H1 (cell line): Measurements from ENCODE around the gene SIGLEC7. TPM values are rescaled to one million over a fixed set of nuclear protein-coding genes. Genes with fewer than 3 reads are reported as not detected.
A peak's percentile ranks its signal among the peaks of the same experiment; 100 is the strongest.

Experiments
- BACH1 ChIP-seq: IDR thresholded peaks from 2 replicates; pipeline ENCODE4 v1.6.1; 2012; ENCODE audit warnings: low read length, improper control_type of control experiment
- BRCA1 ChIP-seq: IDR thresholded peaks from 2 replicates; pipeline ENCODE4 v1.6.1; 2012; ENCODE audit warnings: low read depth, low read length, improper control_type of control experiment
- CEBPB ChIP-seq: IDR thresholded peaks from 2 replicates; pipeline ENCODE4 v1.6.1; 2012; ENCODE audit warnings: low read depth, low read length
- KDM1A ChIP-seq: fragments of 200-600, 300-600 bp; sonication (generic); IDR thresholded peaks from 2 replicates; pipeline ENCODE4 v1.7.1; 2016; ENCODE audit warnings: mild to moderate bottlenecking, low read length, borderline replicate concordance
- MAFK ChIP-seq: IDR thresholded peaks from 2 replicates; pipeline ENCODE4 v1.6.1; 2012; ENCODE audit warnings: low read depth, mild to moderate bottlenecking, improper control_type of control experiment, low read length
- NRF1 ChIP-seq: IDR thresholded peaks from 2 replicates; pipeline ENCODE4 v1.6.1; 2011; ENCODE audit warnings: mild to moderate bottlenecking, low read depth, low read length, improper control_type of control experiment
- PHF8 ChIP-seq: fragments of 200-600 bp; sonication (generic); conservative IDR thresholded peaks from 2 replicates; pipeline ENCODE4 v1.7.1; 2012; ENCODE audit warnings: low read depth, mild to moderate bottlenecking, inconsistent platforms, low read length, moderate library complexity
- SAP30 ChIP-seq: fragments of 300-600 bp; sonication (generic); IDR thresholded peaks from 2 replicates; pipeline ENCODE4 v1.7.1; 2012; ENCODE audit warnings: low read length, moderate library complexity, mild to moderate bottlenecking, inconsistent platforms; ENCODE audit not compliant: insufficient read depth, insufficient replicate concordance
- SIN3A ChIP-seq, 2 experiments: IDR thresholded peaks in 1 of 2; conservative IDR thresholded peaks in 1 of 2; 2 replicates each; pipeline ENCODE4 v1.6.1; 2011 to 2012; ENCODE audit warnings: low read length in 2 of 2, improper control_type of control experiment in 1 of 2, low read depth in 1 of 2, mild to moderate bottlenecking in 1 of 2
- SIRT6 ChIP-seq: IDR thresholded peaks from one replicate; pipeline ENCODE4 v1.7.1; 2012; ENCODE audit warnings: low read length, inconsistent platforms
- SP1 ChIP-seq: IDR thresholded peaks from 2 replicates; pipeline ENCODE4 v1.6.1; 2011; ENCODE audit warnings: low read depth, low read length
- SP2 ChIP-seq: IDR thresholded peaks from 2 replicates; pipeline ENCODE4 v1.6.1; 2012; ENCODE audit warnings: mild to moderate bottlenecking, low read length, inconsistent platforms
- TBP ChIP-seq: IDR thresholded peaks from 2 replicates; pipeline ENCODE4 v1.6.1; 2011; ENCODE audit warnings: low read depth, low read length, improper control_type of control experiment
- TCF12 ChIP-seq: IDR thresholded peaks from 2 replicates; pipeline ENCODE4 v1.6.1; 2011; ENCODE audit warnings: low read depth, mild to moderate bottlenecking, low read length
- TEAD4 ChIP-seq: IDR thresholded peaks from 2 replicates; pipeline ENCODE4 v1.6.1; 2012; ENCODE audit warnings: low read depth, low read length, inconsistent platforms, mixed read lengths
- ZNF274 ChIP-seq: IDR thresholded peaks from 2 replicates; pipeline ENCODE4 v1.7.0; 2012; ENCODE audit warnings: low read length, borderline replicate concordance; ENCODE audit errors: extremely low read depth
- polyA plus RNA-seq, 7 experiments: library from polyadenylated mRNA; depleted of rRNA in 3 of 7; stranded (reverse) in 5 of 7; unstranded in 2 of 7; fragments of >200 nt in 5 of 7; fragments of 200-250 nt in 2 of 7; gene quantifications; 1 replicate in 5 of 7; 2 replicates in 1 of 7; 4 replicates in 1 of 7; pipeline versions ENCODE4 v1.2.1 to v1.2.3, GENCODE V29; 2011 to 2013; ENCODE audit warnings: missing spikeins in 2 of 7, mixed read lengths in 2 of 7
- total RNA-seq: library from RNA; stranded (reverse); fragmentation: NEBNext Ultra II Directional; extraction: Animal tissue kit (Norgen Biotek cat#: 25700); gene quantifications from 2 replicates; pipeline ENCODE4 v1.2.1, GENCODE V29; 2021

Gene SIGLEC7
- total and polyA plus RNA-seq, 2 of the 8 experiments (the other 6 are each of a cell fraction or from before 2014, with no cell fraction given): not detected

DNA sequence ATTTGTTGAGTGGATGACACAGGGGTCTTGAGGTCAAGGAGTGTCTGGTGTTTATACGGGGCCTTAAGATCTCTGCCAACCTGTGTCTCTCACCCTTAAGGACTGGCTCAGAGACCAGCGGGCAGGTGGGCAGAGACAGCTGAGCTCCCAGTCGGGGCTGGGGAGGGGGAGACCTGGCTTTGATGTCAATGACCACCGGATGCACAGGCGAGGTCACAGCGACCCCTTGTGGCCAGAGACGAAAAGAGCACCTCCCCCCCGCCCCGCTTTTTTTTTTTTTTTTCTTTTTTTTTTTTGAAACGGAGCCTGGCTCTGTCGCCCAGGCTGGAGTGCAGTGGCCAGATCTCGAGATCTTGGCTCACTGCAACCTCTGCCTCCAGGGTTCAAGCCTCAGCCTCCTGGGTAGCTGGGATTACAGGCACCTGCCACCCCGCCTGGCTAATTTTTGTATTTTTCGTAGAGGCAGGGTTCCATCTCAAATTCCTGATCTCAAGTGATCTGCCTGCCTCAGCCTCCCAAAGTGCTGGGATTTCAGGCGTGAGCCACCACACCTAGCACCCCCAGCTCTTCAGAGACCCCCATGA, 47.3 kb upstream of the SIGLEC7 start (continued):
- TF ChIP-seq SIN3A (conservative IDR thresholded peaks at IDR 0.05 in 1 of 2, IDR thresholded peaks at IDR 0.05 in 1 of 2; ENCODE audit: low read depth in 1 of 2, low read length in 2 of 2) (0 out of 4 replicates have a peak, but pooled peaks of 1 of the 2 experiments have one; percentile 40), TEAD4 (no peak), SP2 (no peak), KDM1A (no peak), TBP (no peak), PHF8 (no peak), SIRT6 (no peak), TCF12 (no peak), BACH1 (no peak), NRF1 (no peak), ZNF274 (no peak), CEBPB (no peak), BRCA1 (no peak), SAP30 (no peak), SP1 (no peak), MAFK (no peak)
